Measurements from ENCODE around the gene SYT8.

DNA sequence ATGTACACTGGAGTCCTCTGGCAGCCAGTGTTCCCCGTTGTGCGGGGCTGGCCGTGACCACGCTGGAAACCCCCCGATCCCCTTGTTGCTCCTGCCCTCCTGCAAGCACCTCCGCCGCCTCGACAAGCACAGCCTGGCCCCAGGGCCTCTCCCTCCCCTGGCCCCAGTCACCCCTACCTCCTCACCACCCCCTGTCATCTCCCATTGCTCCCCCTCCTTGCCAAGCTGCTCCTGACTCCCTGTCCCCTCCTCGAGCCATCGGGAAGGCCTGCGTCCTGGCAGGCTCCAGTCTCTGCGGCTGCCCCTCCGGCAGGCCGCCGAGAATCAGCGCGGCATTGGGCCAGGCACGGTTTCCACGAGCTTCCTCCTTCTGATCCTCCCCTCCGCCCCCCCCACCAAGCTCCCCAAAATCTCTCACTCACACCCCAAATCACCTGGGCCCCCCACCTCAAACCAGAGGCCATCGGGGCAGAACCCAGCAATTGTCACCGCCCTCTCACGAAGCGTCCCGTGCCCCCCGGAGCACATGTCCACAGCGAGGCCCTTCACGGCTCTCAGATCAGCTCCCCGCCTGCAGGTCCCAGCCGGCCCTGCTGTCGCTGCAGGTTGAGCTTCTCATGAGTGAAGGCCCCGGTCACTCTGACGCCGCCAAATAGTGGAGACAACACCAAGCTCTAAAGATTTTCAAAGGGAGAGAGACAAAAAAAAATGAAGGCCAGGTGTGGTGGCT lies 12.4 kb downstream of the SYT8 start:
- TF ChIP-seq, protein P1, sequence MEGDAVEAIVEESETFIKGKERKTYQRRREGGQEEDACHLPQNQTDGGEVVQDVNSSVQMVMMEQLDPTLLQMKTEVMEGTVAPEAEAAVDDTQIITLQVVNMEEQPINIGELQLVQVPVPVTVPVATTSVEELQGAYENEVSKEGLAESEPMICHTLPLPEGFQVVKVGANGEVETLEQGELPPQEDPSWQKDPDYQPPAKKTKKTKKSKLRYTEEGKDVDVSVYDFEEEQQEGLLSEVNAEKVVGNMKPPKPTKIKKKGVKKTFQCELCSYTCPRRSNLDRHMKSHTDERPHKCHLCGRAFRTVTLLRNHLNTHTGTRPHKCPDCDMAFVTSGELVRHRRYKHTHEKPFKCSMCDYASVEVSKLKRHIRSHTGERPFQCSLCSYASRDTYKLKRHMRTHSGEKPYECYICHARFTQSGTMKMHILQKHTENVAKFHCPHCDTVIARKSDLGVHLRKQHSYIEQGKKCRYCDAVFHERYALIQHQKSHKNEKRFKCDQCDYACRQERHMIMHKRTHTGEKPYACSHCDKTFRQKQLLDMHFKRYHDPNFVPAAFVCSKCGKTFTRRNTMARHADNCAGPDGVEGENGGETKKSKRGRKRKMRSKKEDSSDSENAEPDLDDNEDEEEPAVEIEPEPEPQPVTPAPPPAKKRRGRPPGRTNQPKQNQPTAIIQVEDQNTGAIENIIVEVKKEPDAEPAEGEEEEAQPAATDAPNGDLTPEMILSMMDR (IDR thresholded peaks at IDR 0.05), result no peak
- no peak for TF ChIP-seq EZH2 (IDR thresholded peaks at IDR 0.05; ENCODE audit: borderline replicate concordance, insufficient read depth, low read depth, low read length, poor library complexity, severe bottlenecking)

Data from B cell (primary cell).